HepG2 (cell line): ENCODE data around the gene SPTBN2. TPM values are rescaled to one million over a fixed set of nuclear protein-coding genes. Genes with fewer than 3 reads are reported as not detected.

ENCODE experiments used
- ATAC-seq: fragments of 200-7000 bp; cut with Tn5 transposase; 3 replicates; pipeline ENCODE4 v1.9.1; 2020; ENCODE audit warnings: mild to moderate bottlenecking, moderate library complexity
- BruUV-seq: library from RNA; stranded (reverse); fragments of 400-500 nt; replicated peaks from 2 replicates; lab custom pipeline; 2021; lab: Mats Ljungman, UMichigan
- CTCF ChIA-PET: fragments of 300-600 bp; formaldehyde crosslinking; extraction: SDS; loops from one replicate; lab custom pipeline; 2021; ENCODE audit warnings: low total read pairs, inconsistent platforms, low intra/inter-chr PET ratio; lab: Yijun Ruan, JAX
- POLR2A ChIA-PET: fragments of 350-600 bp; sonication (Branson Sonifier 250); formaldehyde crosslinking; loops from one replicate; lab custom pipeline; 2020; ENCODE audit warnings: antibody characterized with exemption, inconsistent platforms; lab: Yijun Ruan, JAX
- DNase-seq: peaks from one replicate; pipeline ENCODE4 v3.0.0-alpha.2; 2015; ENCODE audit warnings: low spot score
- FAIRE-seq: peaks from 3 replicates; lab custom pipeline; 2011; peaks lifted over from hg19 to GRCh38; lab: Jason Lieb, UNC
- H2AFZ ChIP-seq: one replicate; pipeline ENCODE4 v1.6.1; 2011; ENCODE audit warnings: low read length, inconsistent platforms
- H3K27ac ChIP-seq: fragments of 300-600 bp; 3 replicates; pipeline ENCODE4 v1.8.0; 2011; ENCODE audit warnings: mixed run types, mild to moderate bottlenecking, mixed read lengths, low read length, inconsistent platforms; ENCODE audit not compliant: insufficient read depth; ENCODE audit errors: extremely low read length
- H3K27me3 ChIP-seq, 2 experiments: fragments of 200-600 bp in 1 of 2; 2 replicates in 1 of 2; 3 replicates in 1 of 2; pipeline versions ENCODE4 v1.6.0 to v1.8.0; 2011; ENCODE audit warnings: low read length in 2 of 2, mild to moderate bottlenecking in 2 of 2, moderate library complexity in 2 of 2, inconsistent platforms in 1 of 2; ENCODE audit not compliant: insufficient read depth in 2 of 2, control insufficient read depth in 1 of 2
- H3K36me3 ChIP-seq, 2 experiments: fragments of 200-600 bp in 1 of 2; replicated peaks in 1 of 2; 2 replicates in 1 of 2; 3 replicates in 1 of 2; pipeline versions ENCODE4 v1.5.1 to v1.8.0; 2011; ENCODE audit warnings: low read length in 2 of 2, inconsistent platforms in 1 of 2; ENCODE audit not compliant: insufficient read depth in 2 of 2, control insufficient read depth in 1 of 2
- H3K4me1 ChIP-seq: 2 replicates; pipeline ENCODE4 v1.5.1; 2012; ENCODE audit warnings: low read length, inconsistent platforms; ENCODE audit not compliant: insufficient read depth
- H3K4me2 ChIP-seq: 2 replicates; pipeline ENCODE4 v1.6.0; 2011; ENCODE audit warnings: low read depth, low read length, inconsistent platforms
- H3K4me3 ChIP-seq, 3 experiments: fragments of 200-600 bp in 1 of 3; sonication (generic), shearing (Covaris generic) in 1 of 3; replicated peaks in 1 of 3; 2 replicates each; pipeline ENCODE4 v1.5.1; 2011 to 2016; ENCODE audit warnings: low read length in 3 of 3, inconsistent platforms in 2 of 3, low read depth in 2 of 3, mild to moderate bottlenecking in 2 of 3, control low read depth in 1 of 3, mixed read lengths in 1 of 3; ENCODE audit not compliant: insufficient read depth in 1 of 3
- H3K79me2 ChIP-seq: one replicate; pipeline ENCODE4 v1.6.1; 2011; ENCODE audit warnings: low read length, inconsistent platforms; ENCODE audit not compliant: insufficient read depth
- H3K9ac ChIP-seq: 2 replicates; pipeline ENCODE4 v1.6.0; 2011; ENCODE audit warnings: mild to moderate bottlenecking, low read depth, low read length, inconsistent platforms; ENCODE audit not compliant: insufficient read depth
- H3K9me3 ChIP-seq: 2 replicates; pipeline ENCODE4 v1.5.1; 2012; ENCODE audit warnings: mild to moderate bottlenecking, low read length
- H4K20me1 ChIP-seq: 2 replicates; pipeline ENCODE4 v1.6.0; 2011; ENCODE audit warnings: inconsistent platforms, mild to moderate bottlenecking, low read length, moderate library complexity; ENCODE audit not compliant: insufficient read depth
- CBX5 ChIP-seq: sonication (generic); formaldehyde crosslinking; IDR thresholded peaks from 2 replicates; pipeline ENCODE4 v1.4.0; 2020; ENCODE audit warnings: missing genetic modification reagents, borderline replicate concordance
- CC2D1A ChIP-seq: sonication (generic); formaldehyde crosslinking; IDR thresholded peaks from 2 replicates; pipeline ENCODE4 v1.8.1; 2023; ENCODE audit warnings: mild to moderate bottlenecking, missing genetic modification reagents
- GTF2F1 ChIP-seq: fragments of 150-350 bp; IDR thresholded peaks from 2 replicates; pipeline ENCODE4 v1.6.1; 2014; ENCODE audit warnings: low read length
- MEIS1 ChIP-seq: sonication (generic); formaldehyde crosslinking; IDR thresholded peaks from 2 replicates; pipeline ENCODE4 v1.9.0; 2021; ENCODE audit warnings: mild to moderate bottlenecking, missing genetic modification reagents, moderate library complexity, borderline replicate concordance
- ZNF136 ChIP-seq: sonication (generic); formaldehyde crosslinking; IDR thresholded peaks from 2 replicates; pipeline ENCODE4 v1.8.1; 2022; ENCODE audit warnings: low read depth, mild to moderate bottlenecking, moderate library complexity, missing genetic modification reagents
- ZNF280B ChIP-seq: sonication (generic); formaldehyde crosslinking; IDR thresholded peaks from 2 replicates; pipeline ENCODE4 v1.5.0; 2020; ENCODE audit warnings: missing genetic modification reagents, mild to moderate bottlenecking, borderline replicate concordance
- ZNF282 ChIP-seq: fragments of 450-650 bp; IDR thresholded peaks from 2 replicates; pipeline ENCODE4 v1.6.1; 2018; ENCODE audit not compliant: partially characterized antibody
- ZNF331 ChIP-seq: sonication (generic); formaldehyde crosslinking; IDR thresholded peaks from 2 replicates; pipeline ENCODE4 v1.4.0; 2020; ENCODE audit warnings: missing genetic modification reagents
- ZNF468 ChIP-seq: sonication (generic); formaldehyde crosslinking; IDR thresholded peaks from 2 replicates; pipeline ENCODE4 v1.8.0; 2022; ENCODE audit warnings: mild to moderate bottlenecking, moderate library complexity, missing genetic modification reagents
- ZNF547 ChIP-seq: sonication (generic); formaldehyde crosslinking; IDR thresholded peaks from 2 replicates; pipeline ENCODE4 v1.5.1; 2020; ENCODE audit warnings: mild to moderate bottlenecking, missing genetic modification reagents
- WGBS: methylation state at CpG from one replicate; pipeline ENCODE4 v1.1.6; 2017; ENCODE audit warnings: low lambda C conversion rate; 5-methylcytosine and 5-hydroxymethylcytosine counted together
- in situ Hi-C: cut with HindIII; loops from 2 replicates; pipeline ENCODE4 v1.10.0; 2017; ENCODE audit warnings: low pct_unique_long_range_greater_than_20kb; ENCODE audit not compliant: extremely low pct_ligation_motif_present
- intact Hi-C: fragments of 100-400 bp; cut with micrococcal nuclease; formaldehyde crosslinking; loops from one replicate; pipeline ENCODE4 v1.10.0; 2022; ENCODE audit not compliant: unreplicated experiment
- polyA plus RNA-seq, 8 experiments: library from polyadenylated mRNA; depleted of rRNA in 3 of 8; stranded (reverse) in 7 of 8; unstranded in 1 of 8; fragments of >200 nt; fragmentation: Illumina TruSeq in 4 of 8; extraction: Trizol in 4 of 8; gene quantifications; 2 replicates each; pipeline versions ENCODE4 v1.2.1 to v1.2.3, GENCODE V29; 2011 to 2016; ENCODE audit warnings: low read depth in 4 of 8, missing spikeins in 1 of 8, mixed read lengths in 1 of 8; ENCODE audit not compliant: insufficient read depth in 1 of 8
- total RNA-seq, 5 experiments: library from RNA; depleted of rRNA; stranded (reverse); fragments of >200 nt; fragmentation: Illumina TruSeq; extraction: Trizol; gene quantifications; 2 replicates each; pipeline ENCODE4 v1.2.3, GENCODE V29; 2016; ENCODE audit warnings: low read depth in 1 of 5
- TF ChIP-seq, protein P1 (sequence below): sonication (generic); formaldehyde crosslinking; conservative IDR thresholded peaks from 2 replicates; pipeline ENCODE4 v1.4.0; 2020; ENCODE audit warnings: missing genetic modification reagents
- TF ChIP-seq, protein P2 (sequence below): IDR thresholded peaks from 2 replicates; pipeline ENCODE4 v1.6.1; 2016; ENCODE audit warnings: low read depth, missing genetic modification reagents, missing compliant biosample characterization
- TF ChIP-seq, protein P3 (sequence below): sonication (generic); formaldehyde crosslinking; IDR thresholded peaks from 2 replicates; pipeline ENCODE4 v1.4.0; 2020; ENCODE audit warnings: missing genetic modification reagents

Gene SPTBN2
- total and polyA plus RNA-seq, 2 of the 13 experiments (the other 11 are each of a cell fraction or from before 2014, with no cell fraction given) = 0.65 to 4.0 TPM

DNA sequence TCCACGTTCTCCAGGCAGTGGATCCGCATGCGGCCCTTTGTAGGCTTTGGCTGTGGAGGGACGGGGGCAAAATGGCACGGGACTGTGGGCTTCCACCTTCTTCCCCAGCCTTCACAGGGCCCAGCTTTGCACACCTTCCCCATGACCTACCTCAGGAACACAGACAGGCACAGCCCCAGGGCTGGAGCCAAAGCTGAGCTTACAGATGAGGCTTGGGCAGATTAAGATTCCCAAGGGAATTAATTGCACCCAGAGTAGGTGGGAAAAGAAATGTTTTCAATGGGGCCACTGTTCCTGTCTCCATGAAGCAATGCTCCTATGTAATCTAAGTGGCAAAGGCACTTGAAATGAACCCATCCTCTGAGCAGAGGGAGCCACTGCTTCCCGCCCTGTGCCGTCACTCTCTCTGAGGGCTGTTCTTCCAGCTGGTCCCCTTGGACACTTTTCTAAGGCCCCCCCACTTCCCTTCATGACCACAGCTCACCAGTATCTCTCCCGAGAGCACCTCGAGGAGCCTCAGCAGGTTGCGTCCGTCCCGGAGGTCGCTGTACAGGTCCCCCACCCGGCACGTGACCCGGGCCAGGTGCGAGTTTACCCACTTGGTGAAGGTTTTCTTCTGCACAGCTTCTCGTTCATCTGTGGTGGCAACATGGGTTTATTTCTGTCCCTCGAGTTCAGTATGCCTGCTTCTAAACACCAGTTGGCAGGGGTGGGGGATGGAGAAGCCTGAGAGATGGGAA, 13.5 kb downstream of the SPTBN2 start:
- H3K9ac ChIP-seq = no peak overlapping the region
- ChIA-PET POLR2A (no interaction called here), CTCF (no interaction called here)
- H3K9me3 ChIP-seq = no peaks in the 10 kb centered on the region
- 88% methylated on average over 19 of the region's 19 CpGs for WGBS
- DNase-seq (no peak), ATAC-seq (no peak), FAIRE-seq (no peak)
- no peaks in the 10 kb centered on the region for H3K36me3 ChIP-seq
- in situ Hi-C loops (no loop called here), intact Hi-C loops (no loop called here)
- H3K4me3 ChIP-seq = no peak overlapping the region
- no peak overlapping the region for H3K27ac ChIP-seq
- no peak overlapping the region for H3K4me2 ChIP-seq
- no TSS peak for BruUV-seq
- H3K27me3 ChIP-seq = no peaks in the 10 kb centered on the region
- H3K4me1 ChIP-seq = peaks cover 31% of the 10 kb centered on the region
- no peaks in the 10 kb centered on the region for H4K20me1 ChIP-seq
- H3K79me2 ChIP-seq = no peaks in the 10 kb centered on the region
- H2AFZ ChIP-seq = no peak overlapping the region
- TF ChIP-seq, protein P1, sequence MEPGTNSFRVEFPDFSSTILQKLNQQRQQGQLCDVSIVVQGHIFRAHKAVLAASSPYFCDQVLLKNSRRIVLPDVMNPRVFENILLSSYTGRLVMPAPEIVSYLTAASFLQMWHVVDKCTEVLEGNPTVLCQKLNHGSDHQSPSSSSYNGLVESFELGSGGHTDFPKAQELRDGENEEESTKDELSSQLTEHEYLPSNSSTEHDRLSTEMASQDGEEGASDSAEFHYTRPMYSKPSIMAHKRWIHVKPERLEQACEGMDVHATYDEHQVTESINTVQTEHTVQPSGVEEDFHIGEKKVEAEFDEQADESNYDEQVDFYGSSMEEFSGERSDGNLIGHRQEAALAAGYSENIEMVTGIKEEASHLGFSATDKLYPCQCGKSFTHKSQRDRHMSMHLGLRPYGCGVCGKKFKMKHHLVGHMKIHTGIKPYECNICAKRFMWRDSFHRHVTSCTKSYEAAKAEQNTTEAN (CRISPR knock-in tag) = no peak
- no peak for TF ChIP-seq MEIS1
- no peak for TF ChIP-seq ZNF468
- no peak for TF ChIP-seq CBX5 (CRISPR knock-in tag)
- no peak for TF ChIP-seq ZNF331 (CRISPR knock-in tag)
- no peak for TF ChIP-seq ZNF282
- TF ChIP-seq, protein P2, sequence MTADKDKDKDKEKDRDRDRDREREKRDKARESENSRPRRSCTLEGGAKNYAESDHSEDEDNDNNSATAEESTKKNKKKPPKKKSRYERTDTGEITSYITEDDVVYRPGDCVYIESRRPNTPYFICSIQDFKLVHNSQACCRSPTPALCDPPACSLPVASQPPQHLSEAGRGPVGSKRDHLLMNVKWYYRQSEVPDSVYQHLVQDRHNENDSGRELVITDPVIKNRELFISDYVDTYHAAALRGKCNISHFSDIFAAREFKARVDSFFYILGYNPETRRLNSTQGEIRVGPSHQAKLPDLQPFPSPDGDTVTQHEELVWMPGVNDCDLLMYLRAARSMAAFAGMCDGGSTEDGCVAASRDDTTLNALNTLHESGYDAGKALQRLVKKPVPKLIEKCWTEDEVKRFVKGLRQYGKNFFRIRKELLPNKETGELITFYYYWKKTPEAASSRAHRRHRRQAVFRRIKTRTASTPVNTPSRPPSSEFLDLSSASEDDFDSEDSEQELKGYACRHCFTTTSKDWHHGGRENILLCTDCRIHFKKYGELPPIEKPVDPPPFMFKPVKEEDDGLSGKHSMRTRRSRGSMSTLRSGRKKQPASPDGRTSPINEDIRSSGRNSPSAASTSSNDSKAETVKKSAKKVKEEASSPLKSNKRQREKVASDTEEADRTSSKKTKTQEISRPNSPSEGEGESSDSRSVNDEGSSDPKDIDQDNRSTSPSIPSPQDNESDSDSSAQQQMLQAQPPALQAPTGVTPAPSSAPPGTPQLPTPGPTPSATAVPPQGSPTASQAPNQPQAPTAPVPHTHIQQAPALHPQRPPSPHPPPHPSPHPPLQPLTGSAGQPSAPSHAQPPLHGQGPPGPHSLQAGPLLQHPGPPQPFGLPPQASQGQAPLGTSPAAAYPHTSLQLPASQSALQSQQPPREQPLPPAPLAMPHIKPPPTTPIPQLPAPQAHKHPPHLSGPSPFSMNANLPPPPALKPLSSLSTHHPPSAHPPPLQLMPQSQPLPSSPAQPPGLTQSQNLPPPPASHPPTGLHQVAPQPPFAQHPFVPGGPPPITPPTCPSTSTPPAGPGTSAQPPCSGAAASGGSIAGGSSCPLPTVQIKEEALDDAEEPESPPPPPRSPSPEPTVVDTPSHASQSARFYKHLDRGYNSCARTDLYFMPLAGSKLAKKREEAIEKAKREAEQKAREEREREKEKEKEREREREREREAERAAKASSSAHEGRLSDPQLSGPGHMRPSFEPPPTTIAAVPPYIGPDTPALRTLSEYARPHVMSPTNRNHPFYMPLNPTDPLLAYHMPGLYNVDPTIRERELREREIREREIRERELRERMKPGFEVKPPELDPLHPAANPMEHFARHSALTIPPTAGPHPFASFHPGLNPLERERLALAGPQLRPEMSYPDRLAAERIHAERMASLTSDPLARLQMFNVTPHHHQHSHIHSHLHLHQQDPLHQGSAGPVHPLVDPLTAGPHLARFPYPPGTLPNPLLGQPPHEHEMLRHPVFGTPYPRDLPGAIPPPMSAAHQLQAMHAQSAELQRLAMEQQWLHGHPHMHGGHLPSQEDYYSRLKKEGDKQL (CRISPR knock-in tag) = no peak
- TF ChIP-seq GTF2F1 = no peak
- TF ChIP-seq, protein P3, sequence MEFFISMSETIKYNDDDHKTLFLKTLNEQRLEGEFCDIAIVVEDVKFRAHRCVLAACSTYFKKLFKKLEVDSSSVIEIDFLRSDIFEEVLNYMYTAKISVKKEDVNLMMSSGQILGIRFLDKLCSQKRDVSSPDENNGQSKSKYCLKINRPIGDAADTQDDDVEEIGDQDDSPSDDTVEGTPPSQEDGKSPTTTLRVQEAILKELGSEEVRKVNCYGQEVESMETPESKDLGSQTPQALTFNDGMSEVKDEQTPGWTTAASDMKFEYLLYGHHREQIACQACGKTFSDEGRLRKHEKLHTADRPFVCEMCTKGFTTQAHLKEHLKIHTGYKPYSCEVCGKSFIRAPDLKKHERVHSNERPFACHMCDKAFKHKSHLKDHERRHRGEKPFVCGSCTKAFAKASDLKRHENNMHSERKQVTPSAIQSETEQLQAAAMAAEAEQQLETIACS (CRISPR knock-in tag) = no peak
- no peak for TF ChIP-seq ZNF136 (CRISPR knock-in tag)
- no peak for TF ChIP-seq ZNF280B (CRISPR knock-in tag)
- TF ChIP-seq ZNF547 = no peak
- no peak for TF ChIP-seq CC2D1A (CRISPR knock-in tag)
